Spleen (tissue), 11 donors: ENCODE data around the gene DIP2C. TPM values are rescaled to one million over a fixed set of nuclear protein-coding genes. Genes with fewer than 3 reads are reported as not detected.

Experiments used
- DNase-seq: peaks from one replicate; pipeline ENCODE4 v3.0.0-alpha.2; 2020
- H3K27ac ChIP-seq, 8 donors: fragments of 200-600 bp; sonication (generic) in 7 of 8; 1 replicate in 4 of 8; 2 replicates in 4 of 8; pipeline versions ENCODE4 v1.5.0 to v1.8.0; 2016 to 2021; ENCODE audit warnings: inconsistent platforms in 4 of 8, mild to moderate bottlenecking in 4 of 8, moderate library complexity in 1 of 8
- H3K27me3 ChIP-seq, 7 donors: fragments of 200-600 bp; sonication (generic) in 6 of 7; replicated peaks in 1 of 7; 1 replicate in 4 of 7; 2 replicates in 3 of 7; pipeline versions ENCODE4 v1.5.0 to v1.8.0; 2016 to 2021; ENCODE audit warnings: inconsistent platforms in 3 of 7, mild to moderate bottlenecking in 1 of 7
- H3K36me3 ChIP-seq, 6 donors: fragments of 200-600 bp; sonication (generic) in 5 of 6; 1 replicate in 4 of 6; 2 replicates in 2 of 6; pipeline versions ENCODE4 v1.5.0 to v1.8.0; 2016 to 2021; ENCODE audit warnings: inconsistent platforms in 2 of 6
- H3K4me1 ChIP-seq, 6 donors: fragments of 200-600 bp; sonication (generic) in 5 of 6; 1 replicate in 3 of 6; 2 replicates in 3 of 6; pipeline versions ENCODE4 v1.5.0 to v1.8.0; 2016 to 2021; ENCODE audit warnings: inconsistent platforms in 3 of 6
- H3K4me3 ChIP-seq, 8 donors: fragments of 200-600 bp; sonication (generic) in 7 of 8; 1 replicate in 4 of 8; 2 replicates in 4 of 8; pipeline versions ENCODE4 v1.5.0 to v1.8.0; 2016 to 2021; ENCODE audit warnings: inconsistent platforms in 4 of 8, mild to moderate bottlenecking in 4 of 8, moderate library complexity in 2 of 8
- H3K9me3 ChIP-seq, 8 donors: fragments of 200-600 bp; sonication (generic) in 7 of 8; 1 replicate in 4 of 8; 2 replicates in 4 of 8; pipeline versions ENCODE4 v1.5.0 to v1.8.0; 2016 to 2021; ENCODE audit warnings: inconsistent platforms in 4 of 8
- CTCF ChIP-seq, 11 experiments: fragments of 200-600 bp in 7 of 11; fragments of 450-650 bp in 4 of 11; sonication (generic) in 4 of 11; IDR thresholded peaks in 8 of 11; conservative IDR thresholded peaks in 3 of 11; 1 replicate in 7 of 11; 2 replicates in 4 of 11; pipeline versions ENCODE4 v1.4.0 to v1.8.0; 2016 to 2021; ENCODE audit warnings: antibody characterized with exemption in 11 of 11, inconsistent platforms in 4 of 11, mild to moderate bottlenecking in 1 of 11
- POLR2A ChIP-seq, 3 donors: fragments of 450-650 bp; IDR thresholded peaks; one replicate each; pipeline ENCODE4 v1.5.1; 2017; ENCODE audit warnings: antibody characterized with exemption in 3 of 3, mild to moderate bottlenecking in 1 of 3
- POLR2AphosphoS5 ChIP-seq, 3 donors: sonication (generic); formaldehyde crosslinking; IDR thresholded peaks; one replicate each; pipeline ENCODE4 v1.5.1; 2017; ENCODE audit warnings: antibody characterized with exemption in 3 of 3
- WGBS, 5 donors: extraction: QIAGEN DNeasy Blood & Tissue Kit in 3 of 5; methylation state at CpG; one replicate each; pipeline versions ENCODE4 v1.1.5 to v1.1.7; 2013 to 2018; 5-methylcytosine and 5-hydroxymethylcytosine counted together
- intact Hi-C: fragments of 100-400 bp; cut with DNase I; formaldehyde crosslinking; loops from one replicate; pipeline ENCODE4 v1.15.0; 2023; ENCODE audit warnings: low total_unique reads
- polyA plus RNA-seq, 3 donors: library from polyadenylated mRNA; stranded (reverse); fragments of 200-250 nt; gene quantifications; one replicate each; pipeline ENCODE4 v1.2.1, GENCODE V29; 2013
- total RNA-seq, 7 donors: library from RNA; depleted of rRNA in 3 of 7; stranded (reverse); fragments of >200 nt in 3 of 7; fragmentation: NEBNext Ultra II Directional in 4 of 7; extraction: Animal tissue kit (Norgen Biotek cat#: 25700) in 4 of 7; gene quantifications; one replicate each; pipeline versions ENCODE4 v1.1.0 to v1.2.1, GENCODE V29; 2016 to 2021
- donor health status: healthy with polysubstance abuse.
- donor health status: DM: no; HTN: no; CAD: no; lungs with moderate emphysema.
- donor health status: DM: no; HTN: no; CAD: no.
- donor health status: Bipolar disorder and iron deficiency.
- donor health status: healthy.
- donor health status: DM: no; HTN: no; CAD: no.
- donor health status: DM: yes; HTN: yes; CAD: no.

Gene DIP2C
- total and polyA plus RNA-seq, 10 donors: 2.2 to 13.1 (median 9.0) TPM

- peaks cover 0 to 24% (median 8%) of the 10 kb centered on the region in 6 donors for H3K4me1 ChIP-seq
- H3K9me3 ChIP-seq: no peaks in the 10 kb centered on the region
- 92 to 99% (median 97%) methylated on average over 4 of the region's 4 CpGs for WGBS, 5 donors
- H3K36me3 ChIP-seq: peaks cover 0 to 55% (median under 1%) of the 10 kb centered on the region in 6 donors
- intact Hi-C loops: no loop called here
- H3K4me3 ChIP-seq: no peak overlapping the region
- H3K27ac ChIP-seq: no peak overlapping the region
- H3K27me3 ChIP-seq: no peaks in the 10 kb centered on the region
- TF ChIP-seq CTCF (IDR thresholded peaks at IDR 0.05 in 8 of 11, conservative IDR thresholded peaks at IDR 0.05 in 3 of 11) (no peak), POLR2AphosphoS5 (IDR thresholded peaks at IDR 0.05) (no peak), POLR2A (IDR thresholded peaks at IDR 0.05) (no peak)
- no peak for DNase-seq
These were observed 401.7 kb downstream of the DIP2C start for GRCh38 chr10:287814-288213.

DNA sequence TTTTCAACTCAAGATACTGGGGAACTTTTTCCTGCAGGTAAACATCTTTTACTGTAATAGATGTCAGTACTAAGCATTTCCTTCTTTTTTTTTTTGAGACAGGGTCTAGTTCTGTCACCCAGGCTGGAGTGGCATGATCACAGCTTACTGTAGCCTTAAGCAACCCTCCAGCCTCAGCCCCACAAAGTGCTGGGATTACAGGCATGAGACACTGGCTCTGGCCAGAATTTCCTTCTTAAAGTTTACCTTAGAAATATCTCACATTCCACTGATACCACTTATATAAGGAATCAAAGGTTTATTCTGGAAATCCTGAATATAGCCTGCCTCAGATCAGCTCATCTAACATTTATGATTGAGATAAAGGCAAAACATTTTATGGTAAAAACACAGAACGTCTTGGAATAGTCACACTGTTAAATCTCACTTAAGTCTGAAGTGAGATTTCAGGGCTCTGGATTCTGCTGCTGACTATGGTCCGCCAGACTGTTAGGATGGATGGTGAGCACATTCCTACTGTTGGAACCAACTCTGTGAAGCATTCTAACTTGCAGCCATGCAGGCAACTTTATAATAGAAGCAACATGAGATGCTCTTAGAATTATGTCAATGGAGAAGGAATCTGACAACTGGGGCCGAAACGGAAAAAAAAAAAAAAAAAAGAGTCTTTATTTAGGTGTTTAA is 402.3 kb downstream of the DIP2C start:
- no peaks in the 10 kb centered on the region for H3K27me3 ChIP-seq
- no peak for DNase-seq
- H3K36me3 ChIP-seq: peaks cover 0 to 58% (median 4%) of the 10 kb centered on the region in 6 donors
- TF ChIP-seq POLR2AphosphoS5 (IDR thresholded peaks at IDR 0.05) (no peak), POLR2A (IDR thresholded peaks at IDR 0.05) (no peak), CTCF (IDR thresholded peaks at IDR 0.05 in 8 of 11, conservative IDR thresholded peaks at IDR 0.05 in 3 of 11) (no peak)
- H3K4me3 ChIP-seq: no peak overlapping the region
- intact Hi-C loops: no loop called here
- 88 to 93% (median 90%) methylated on average over 4 of the region's 4 CpGs for WGBS, 5 donors
- H3K27ac ChIP-seq: no peak overlapping the region
- no peaks in the 10 kb centered on the region for H3K9me3 ChIP-seq
- H3K4me1 ChIP-seq: peaks cover 0 to 28% (median 8%) of the 10 kb centered on the region in 6 donors

DNA sequence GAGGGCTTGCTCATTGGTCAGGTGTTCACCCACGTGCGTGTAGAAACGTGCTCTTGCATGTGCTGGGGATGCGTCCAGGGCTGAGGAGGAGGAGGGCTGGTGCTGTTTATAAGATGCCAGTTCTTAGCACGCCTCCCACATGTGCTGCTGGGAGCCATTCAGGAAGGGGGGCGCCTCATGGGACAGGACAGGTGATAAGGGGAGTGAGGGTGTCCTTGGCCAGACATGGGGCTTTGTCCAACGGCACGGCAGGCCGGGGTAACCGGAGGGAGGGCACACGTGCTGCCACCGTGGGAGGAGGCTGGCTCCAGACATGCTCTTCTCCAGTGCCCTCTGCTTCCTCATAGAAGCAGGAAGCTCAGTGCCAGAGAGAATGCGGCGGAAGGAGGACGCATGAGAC is 404.3 kb downstream of the DIP2C start:
- Histone ChIP-seq H3K27me3 (no peaks in the 10 kb centered on the region), H3K27ac (peak overlapping the region in 5 of 8 donors; percentile 4 to 40 (median 16)), H3K4me1 (peaks cover 0 to 28% (median 8%) of the 10 kb centered on the region in 6 donors), H3K36me3 (peaks cover 0 to 60% (median 4%) of the 10 kb centered on the region in 6 donors), H3K4me3 (no peak overlapping the region), H3K9me3 (no peaks in the 10 kb centered on the region)
- TF ChIP-seq CTCF (IDR thresholded peaks at IDR 0.05 in 8 of 11, conservative IDR thresholded peaks at IDR 0.05 in 3 of 11) (no peak), POLR2AphosphoS5 (IDR thresholded peaks at IDR 0.05) (peak in 2 of 3 donors; percentile 23 to 41), POLR2A (IDR thresholded peaks at IDR 0.05) (no peak)
- 67 to 78% (median 71%) methylated on average over 15 of the region's 15 CpGs for WGBS, 5 donors
- intact Hi-C loops: no loop called here
- peak; percentile 65 for DNase-seq

DNA sequence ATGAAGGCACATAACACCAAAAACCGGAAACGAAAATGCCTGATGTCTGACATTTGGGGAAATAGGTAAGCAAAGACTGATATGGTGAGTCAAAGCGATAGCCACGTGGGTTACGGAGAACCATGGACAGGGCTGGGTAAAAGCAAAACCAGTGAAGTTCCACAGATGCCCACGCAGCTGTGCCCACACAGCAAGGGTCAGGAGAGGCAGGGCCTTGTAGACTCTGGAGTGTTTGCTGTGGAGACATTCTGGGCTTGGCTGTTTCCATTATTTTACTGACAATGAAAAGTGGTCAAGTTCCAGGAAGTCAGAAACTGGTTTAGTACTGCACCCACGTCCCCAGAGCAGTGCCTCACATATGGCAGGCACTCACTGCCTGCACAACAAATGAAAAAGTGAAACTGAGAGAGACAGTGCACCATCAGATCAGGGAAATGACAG is 405.5 kb downstream of the DIP2C start:
- Histone ChIP-seq H3K4me3 (no peak overlapping the region), H3K27ac (peak overlapping the region in 4 of 8 donors; percentile 21 to 54 (median 48)), H3K4me1 (peaks cover 0 to 28% (median 8%) of the 10 kb centered on the region in 6 donors), H3K36me3 (peaks cover 0 to 62% (median 4%) of the 10 kb centered on the region in 6 donors), H3K27me3 (no peaks in the 10 kb centered on the region), H3K9me3 (no peaks in the 10 kb centered on the region)
- TF ChIP-seq POLR2AphosphoS5 (IDR thresholded peaks at IDR 0.05) (no peak), CTCF (IDR thresholded peaks at IDR 0.05 in 8 of 11, conservative IDR thresholded peaks at IDR 0.05 in 3 of 11) (peak in 3 of 11 experiments; percentile 10 to 22 (median 20))
- 59 to 80% (median 75%) methylated on average over 7 of the region's 7 CpGs for WGBS, 5 donors
- intact Hi-C loops: no loop called here
- DNase-seq: no peak
